Suprapubic skin (tissue), 4 donors: ENCODE results near the gene NRARP.

Experiments used
- CTCF ChIP-seq, 2 donors: fragments of 200-600 bp in 1 of 2; fragments of 450-650 bp in 1 of 2; sonication (generic) in 1 of 2; IDR thresholded peaks; one replicate each; pipeline ENCODE4 v1.5.1; 2016 to 2019; ENCODE audit warnings: antibody characterized with exemption in 2 of 2, mild to moderate bottlenecking in 1 of 2, moderate library complexity in 1 of 2
- POLR2A ChIP-seq, 2 donors: fragments of 450-650 bp; IDR thresholded peaks; one replicate each; pipeline ENCODE4 v1.6.1; 2017; ENCODE audit warnings: antibody characterized with exemption in 2 of 2, mild to moderate bottlenecking in 2 of 2, moderate library complexity in 2 of 2
- POLR2AphosphoS5 ChIP-seq, 3 donors: sonication (generic); formaldehyde crosslinking; IDR thresholded peaks; one replicate each; pipeline ENCODE4 v1.6.1; 2017; ENCODE audit warnings: antibody characterized with exemption in 3 of 3

- TF ChIP-seq CTCF (IDR thresholded peaks at IDR 0.05): no peak
- no peak for TF ChIP-seq POLR2A (IDR thresholded peaks at IDR 0.05)
- TF ChIP-seq POLR2AphosphoS5 (IDR thresholded peaks at IDR 0.05): no peak
Measured at GRCh38 chr9:137314561-137315560, 12.8 kb upstream of the NRARP start.
